AG04449 (cell line): ENCODE data around the gene GALNT2.

Source experiments
- CTCF ChIA-PET: fragments of 350-600 bp; formaldehyde crosslinking; extraction: SDS; loops from one replicate; lab custom pipeline; 2021; ENCODE audit warnings: antibody characterized with exemption; lab: Yijun Ruan, JAX
- POLR2A ChIA-PET: fragments of 400-600, 350-600 bp; formaldehyde crosslinking; extraction: SDS; loops from one replicate; lab custom pipeline; 2020; ENCODE audit warnings: antibody characterized with exemption, inconsistent platforms; lab: Yijun Ruan, JAX
- DNase-seq: peaks from one replicate; pipeline ENCODE4 v3.0.0-alpha.2; 2010; ENCODE audit warnings: low read depth, low spot score
- H3K4me3 ChIP-seq: 2 replicates; pipeline ENCODE4 v1.5.1; 2011; ENCODE audit warnings: low read depth, mild to moderate bottlenecking, control low read depth, low read length
- CTCF ChIP-seq: IDR thresholded peaks from one replicate; pipeline ENCODE4 v1.5.1; 2011; ENCODE audit warnings: mild to moderate bottlenecking, moderate library complexity, low read length, control low read depth, inconsistent platforms; ENCODE audit not compliant: insufficient read depth; ENCODE audit errors: missing control alignments

The GALNT2 gene

GRCh38 chr1:230163719-230164118 lies 96.7 kb downstream of the GALNT2 start:
- H3K4me3 ChIP-seq: no peak overlapping the region
- POLR2A ChIA-PET: interaction anchor here (0.5 to 0.8 kb wide), 2 partner anchors 16 to 79 kb away, joined by 3 to 4 read pairs; no protein-coding TSS in a partner anchor
- no peak for TF ChIP-seq CTCF
- CTCF ChIA-PET: interaction anchor here (1.0 kb wide), 1 partner anchor 81 kb away, joined by 3 read pairs; no protein-coding TSS in a partner anchor
- no peak for DNase-seq

GRCh38 chr1:230165536-230165935 lies 98.5 kb downstream of the GALNT2 start:
- DNase-seq: no peak
- CTCF ChIA-PET: no interaction called here
- POLR2A ChIA-PET: no interaction called here

GRCh38 chr1:230166366-230167132 lies 99.5 kb downstream of the GALNT2 start:
- CTCF ChIA-PET: interaction anchor here (0.7 to 1.4 kb wide), 3 partner anchors 13 to 62 kb away, joined by 3 read pairs; no protein-coding TSS in a partner anchor
- H3K4me3 ChIP-seq: no peak overlapping the region
- no peak for TF ChIP-seq CTCF
- no peak for DNase-seq
- POLR2A ChIA-PET: no interaction called here

More at GRCh38 chr1:230165536-230165935, 98.5 kb downstream of the GALNT2 start:
- H3K4me3 ChIP-seq: no peak overlapping the region
- no peak for TF ChIP-seq CTCF

- peak; percentile 60 for TF ChIP-seq CTCF
- DNase-seq: no peak
- CTCF ChIA-PET: interaction anchor here (0.7 to 1.4 kb wide), 3 partner anchors 14 to 63 kb away, joined by 3 read pairs; no protein-coding TSS in a partner anchor
- H3K4me3 ChIP-seq: no peak overlapping the region
- POLR2A ChIA-PET: no interaction called here
Measured at GRCh38 chr1:230167419-230167852, 100.4 kb downstream of the GALNT2 start.

- no peak for TF ChIP-seq CTCF
- no peak for DNase-seq
- ChIA-PET POLR2A (no interaction called here), CTCF (no interaction called here)
- no peak overlapping the region for H3K4me3 ChIP-seq
Measured at GRCh38 chr1:230169454-230170152, 102.6 kb downstream of the GALNT2 start.

GRCh38 chr1:230170153-230170547 lies 103.1 kb downstream of the GALNT2 start:
- ChIA-PET CTCF (no interaction called here), POLR2A (no interaction called here)
- TF ChIP-seq CTCF: no peak
- DNase-seq: no peak
- H3K4me3 ChIP-seq: no peak overlapping the region
